Smooth muscle cell (in vitro differentiated cells): ENCODE data around the gene ETV4. TPM values are rescaled to one million over a fixed set of nuclear protein-coding genes. Genes with fewer than 3 reads are reported as not detected.

ENCODE experiments used
- DNase-seq: peaks from one replicate; lab custom pipeline; 2025; ENCODE audit not compliant: unreplicated experiment; lab: John Stamatoyannopoulos, UW
- H2AFZ ChIP-seq: fragments of 200-600 bp; sonication (generic); 2 replicates; pipeline ENCODE4 v1.6.0; 2016; ENCODE audit warnings: antibody characterized with exemption, low read depth, mild to moderate bottlenecking
- H3F3A ChIP-seq: fragments of 200-600 bp; sonication (generic); 2 replicates; pipeline ENCODE4 v1.6.0; 2017; ENCODE audit warnings: antibody characterized with exemption, low read depth
- H3K27ac ChIP-seq: fragments of 200-600 bp; sonication (generic); 2 replicates; pipeline ENCODE4 v1.5.1; 2016; ENCODE audit warnings: low read depth, mild to moderate bottlenecking
- H3K27me3 ChIP-seq: fragments of 200-600 bp; sonication (generic); 2 replicates; pipeline ENCODE4 v1.6.1; 2016; ENCODE audit warnings: low read depth, mild to moderate bottlenecking
- H3K36me3 ChIP-seq: fragments of 200-600 bp; sonication (generic); 2 replicates; pipeline ENCODE4 v1.5.1; 2016; ENCODE audit warnings: low read depth
- H3K4me1 ChIP-seq: fragments of 200-600 bp; sonication (generic); 2 replicates; pipeline ENCODE4 v1.5.1; 2016; ENCODE audit warnings: low read depth
- H3K4me2 ChIP-seq: fragments of 200-600 bp; sonication (generic); 2 replicates; pipeline ENCODE4 v1.6.0; 2016; ENCODE audit warnings: mild to moderate bottlenecking
- H3K4me3 ChIP-seq: fragments of 200-600 bp; sonication (generic); 2 replicates; pipeline ENCODE4 v1.5.1; 2016; ENCODE audit warnings: mild to moderate bottlenecking
- H3K79me2 ChIP-seq: fragments of 200-600 bp; sonication (generic); 2 replicates; pipeline ENCODE4 v1.6.0; 2016; ENCODE audit warnings: low read depth, mild to moderate bottlenecking
- H3K9ac ChIP-seq: fragments of 200-600 bp; sonication (generic); 2 replicates; pipeline ENCODE4 v1.6.0; 2016; ENCODE audit warnings: low read depth
- H3K9me3 ChIP-seq: fragments of 200-600 bp; sonication (generic); replicated peaks from 2 replicates; pipeline ENCODE4 v1.5.1; 2016; ENCODE audit warnings: low read depth
- H4K20me1 ChIP-seq: fragments of 200-600 bp; sonication (generic); 2 replicates; pipeline ENCODE4 v1.6.0; 2016; ENCODE audit warnings: low read depth
- CTCF ChIP-seq: fragments of 200-600 bp; sonication (generic); IDR thresholded peaks from 2 replicates; pipeline ENCODE4 v1.5.1; 2017; ENCODE audit warnings: borderline replicate concordance, mild to moderate bottlenecking, antibody characterized with exemption; ENCODE audit not compliant: insufficient read depth, poor library complexity, severe bottlenecking
- WGBS: methylation state at CpG from one replicate; pipeline ENCODE4 v1.1.7; 2016; ENCODE audit warnings: low lambda C conversion rate; 5-methylcytosine and 5-hydroxymethylcytosine counted together
- polyA plus RNA-seq: library from polyadenylated mRNA; unstranded; fragments of >200 nt; fragmentation: Nextera tagmentation; extraction: Ambion mirVana; gene quantifications from 2 replicates; pipeline ENCODE4 v1.2.1, GENCODE V29; 2016
- total RNA-seq: library from RNA; depleted of rRNA; stranded (reverse); fragments of >200 nt; gene quantifications from 2 replicates; pipeline ENCODE4 v1.2.3, GENCODE V29; 2014

The ETV4 gene
- total and polyA plus RNA-seq, 2 experiments from 2014 or later: 21.7 to 33.5 TPM

DNA sequence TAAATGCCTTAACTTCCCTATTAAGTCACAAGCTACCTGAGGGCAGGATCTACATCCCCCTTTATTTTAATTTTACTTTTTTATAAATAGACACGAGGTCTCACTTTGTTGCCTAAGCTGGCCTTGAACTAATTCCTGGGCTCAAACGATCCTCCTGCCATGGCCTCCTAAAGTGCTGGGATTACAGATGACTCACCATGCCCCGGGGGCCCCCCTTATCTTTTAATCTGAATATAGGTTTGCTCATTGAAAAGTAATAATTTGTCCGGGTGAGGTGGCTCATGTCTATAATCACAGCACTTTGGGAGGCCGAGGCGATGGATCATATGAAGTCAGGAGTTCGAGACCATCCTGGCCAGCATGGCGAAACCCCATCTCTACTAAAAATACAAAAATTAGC, 14.2 kb downstream of the ETV4 start:
- Histone ChIP-seq H3F3A (peaks cover 3% of the 10 kb centered on the region), H3K36me3 (peaks cover 3% of the 10 kb centered on the region), H3K4me1 (peaks cover 19% of the 10 kb centered on the region), H3K9me3 (no peaks in the 10 kb centered on the region), H3K27me3 (no peaks in the 10 kb centered on the region), H4K20me1 (no peaks in the 10 kb centered on the region), H2AFZ (no peak overlapping the region), H3K79me2 (no peaks in the 10 kb centered on the region), H3K4me2 (no peak overlapping the region), H3K27ac (no peak overlapping the region), H3K9ac (no peak overlapping the region), H3K4me3 (no peak overlapping the region)
- no peak for TF ChIP-seq CTCF
- DNase-seq: no peak
- WGBS: 83% methylated on average over 8 of the region's 8 CpGs

DNA sequence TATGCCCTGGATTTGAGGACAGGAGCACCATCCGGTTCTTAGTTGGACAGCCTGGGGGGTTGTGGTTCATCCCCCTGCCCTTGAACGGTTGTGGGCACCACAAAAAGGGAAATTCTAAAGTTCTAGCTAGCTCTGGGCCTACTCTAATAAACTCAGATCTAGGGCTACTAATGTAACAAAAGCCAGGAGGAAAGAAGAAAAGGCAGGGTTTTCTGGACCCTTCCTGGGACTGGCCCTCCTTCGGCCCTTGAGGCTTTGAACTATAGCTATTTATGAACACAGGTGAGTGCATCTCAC, 15.1 kb downstream of the ETV4 start:
- DNase-seq: no peak
- Histone ChIP-seq H3K27ac (peak overlapping the region; percentile 87), H3K4me3 (no peak overlapping the region), H3K79me2 (no peaks in the 10 kb centered on the region), H3K4me2 (peak overlapping the region; percentile 74), H4K20me1 (no peaks in the 10 kb centered on the region), H3K27me3 (no peaks in the 10 kb centered on the region), H2AFZ (no peak overlapping the region), H3F3A (peaks cover 3% of the 10 kb centered on the region), H3K4me1 (peaks cover 18% of the 10 kb centered on the region), H3K36me3 (peaks cover 3% of the 10 kb centered on the region), H3K9ac (peak overlapping the region; percentile 53), H3K9me3 (no peaks in the 10 kb centered on the region)
- no peak for TF ChIP-seq CTCF
- WGBS: 19% methylated on average over 3 of the region's 3 CpGs

- Histone ChIP-seq H3K4me1 (peaks cover 18% of the 10 kb centered on the region), H2AFZ (no peak overlapping the region), H3K9me3 (no peaks in the 10 kb centered on the region), H3K9ac (peak overlapping the region; percentile 53), H3K27ac (peak overlapping the region; percentile 87), H3K27me3 (no peaks in the 10 kb centered on the region), H3K4me3 (peak overlapping the region; percentile 30), H3K4me2 (peak overlapping the region; percentile 74), H3K79me2 (no peaks in the 10 kb centered on the region), H4K20me1 (no peaks in the 10 kb centered on the region), H3F3A (peaks cover 3% of the 10 kb centered on the region), H3K36me3 (peaks cover 3% of the 10 kb centered on the region)
- TF ChIP-seq CTCF: no peak
- 4% methylated on average over 23 of the region's 23 CpGs for WGBS
- DNase-seq: peak; percentile 33
Observed at GRCh38 chr17:43530288-43531081, 15.7 kb downstream of the ETV4 start.

- H3F3A ChIP-seq: peaks cover 3% of the 10 kb centered on the region
- peak overlapping the region; percentile 42 for H3K9ac ChIP-seq
- TF ChIP-seq CTCF: no peak
- H4K20me1 ChIP-seq: no peaks in the 10 kb centered on the region
- peak overlapping the region; percentile 87 for H3K27ac ChIP-seq
- H3K4me3 ChIP-seq: peak overlapping the region; percentile 30
- WGBS: 76% methylated on average over 6 of the region's 6 CpGs
- H2AFZ ChIP-seq: no peak overlapping the region
- no peaks in the 10 kb centered on the region for H3K9me3 ChIP-seq
- H3K4me2 ChIP-seq: peak overlapping the region; percentile 74
- peaks cover 3% of the 10 kb centered on the region for H3K36me3 ChIP-seq
- no peaks in the 10 kb centered on the region for H3K79me2 ChIP-seq
- DNase-seq: no peak
- H3K4me1 ChIP-seq: peaks cover 18% of the 10 kb centered on the region
- H3K27me3 ChIP-seq: no peaks in the 10 kb centered on the region
Observed at GRCh38 chr17:43529947-43530287, 16.2 kb downstream of the ETV4 start.
